Effector memory CD8-positive, alpha-beta T cell (primary cell): ENCODE data around the gene LMBR1.
"Not testable (repeated sequence)": the region's sequence is repeated elsewhere in the genome, so short reads cannot be mapped to it uniquely, and the experiment has no call there.

Source experiments
- ATAC-seq: fragments of 150-1000 bp; cut with Tn5 transposase; replicated peaks from 2 replicates; pipeline ENCODE4 v1.10.0; 2021; ENCODE audit warnings: mild to moderate bottlenecking, moderate library complexity
- DNase-seq, 3 experiments: peaks; one replicate each; pipeline ENCODE4 v3.0.0; 2021
- H3K27ac Mint-ChIP-seq, 2 donors: one replicate each; pipeline ENCODE4 v1.8.0; 2022; ENCODE audit warnings: mild to moderate bottlenecking in 2 of 2, mixed read lengths in 2 of 2, moderate library complexity in 2 of 2
- H3K27me3 Mint-ChIP-seq, 2 donors: one replicate each; pipeline ENCODE4 v1.8.0; 2022; ENCODE audit warnings: mixed read lengths in 2 of 2
- H3K36me3 Mint-ChIP-seq: one replicate; pipeline ENCODE4 v1.8.0; 2022; ENCODE audit warnings: mild to moderate bottlenecking, moderate library complexity, mixed read lengths; ENCODE audit not compliant: insufficient read depth
- H3K4me1 Mint-ChIP-seq, 2 donors: one replicate each; pipeline ENCODE4 v1.8.0; 2022; ENCODE audit warnings: low read depth in 2 of 2, mixed read lengths in 2 of 2
- H3K4me3 Mint-ChIP-seq, 2 donors: one replicate each; pipeline ENCODE4 v1.8.0; 2022; ENCODE audit warnings: mild to moderate bottlenecking in 2 of 2, mixed read lengths in 2 of 2, moderate library complexity in 2 of 2
- H3K9me3 Mint-ChIP-seq, 2 donors: one replicate each; pipeline ENCODE4 v1.8.0; 2022; ENCODE audit warnings: mixed read lengths in 2 of 2

The LMBR1 gene

GRCh38 chr7:156698512-156698911, 194.5 kb downstream of the LMBR1 start:
- H3K27me3 Mint-ChIP-seq, ATAC-seq, H3K36me3 Mint-ChIP-seq, H3K9me3 Mint-ChIP-seq, H3K4me1 Mint-ChIP-seq, H3K4me3 Mint-ChIP-seq, H3K27ac Mint-ChIP-seq, DNase-seq: not testable (repeated sequence)

- H3K9me3 Mint-ChIP-seq, H3K4me1 Mint-ChIP-seq, ATAC-seq, H3K4me3 Mint-ChIP-seq, DNase-seq, H3K27me3 Mint-ChIP-seq, H3K36me3 Mint-ChIP-seq, H3K27ac Mint-ChIP-seq: not testable (repeated sequence)
These were observed 195.7 kb downstream of the LMBR1 start for GRCh38 chr7:156697283-156697682.

GRCh38 chr7:156693627-156694026, 199.4 kb downstream of the LMBR1 start:
- Mint-ChIP-seq H3K27me3 (no peaks in the 10 kb centered on the region), H3K27ac (no peak overlapping the region), H3K36me3 (peaks cover 4% of the 10 kb centered on the region), H3K4me1 (peaks cover 0 to 4% of the 10 kb centered on the region in 2 donors), H3K4me3 (no peak overlapping the region), H3K9me3 (peaks cover 3 to 9% of the 10 kb centered on the region in 2 donors)
- ATAC-seq (no peak), DNase-seq (no peak)

- no peak overlapping the region for H3K27ac Mint-ChIP-seq
- ATAC-seq, result no peak
- H3K4me1 Mint-ChIP-seq, result peaks cover 0 to 4% of the 10 kb centered on the region in 2 donors
These were observed 200.1 kb downstream of the LMBR1 start for GRCh38 chr7:156692849-156693248.

GRCh38 chr7:156691764-156692163, 201.2 kb downstream of the LMBR1 start:
- Mint-ChIP-seq H3K27ac (no peak overlapping the region), H3K27me3 (no peaks in the 10 kb centered on the region), H3K4me3 (no peak overlapping the region), H3K9me3 (peaks cover under 1 to 9% of the 10 kb centered on the region in 2 donors), H3K4me1 (peaks cover 0 to 4% of the 10 kb centered on the region in 2 donors), H3K36me3 (peaks cover 4% of the 10 kb centered on the region)
- ATAC-seq (no peak), DNase-seq (no peak)

More at GRCh38 chr7:156692849-156693248, 200.1 kb downstream of the LMBR1 start:
- H3K4me3 Mint-ChIP-seq, result no peak overlapping the region
- peaks cover 4% of the 10 kb centered on the region for H3K36me3 Mint-ChIP-seq
- no peaks in the 10 kb centered on the region for H3K27me3 Mint-ChIP-seq
- no peak for DNase-seq
- H3K9me3 Mint-ChIP-seq, result peaks cover 3 to 9% of the 10 kb centered on the region in 2 donors

- DNase-seq (no peak), ATAC-seq (no peak)
- no peak overlapping the region for H3K27ac Mint-ChIP-seq
- H3K27me3 Mint-ChIP-seq, result no peaks in the 10 kb centered on the region
- peaks cover 25% of the 10 kb centered on the region for H3K36me3 Mint-ChIP-seq
- H3K9me3 Mint-ChIP-seq, result no peaks in the 10 kb centered on the region
- no peaks in the 10 kb centered on the region for H3K4me1 Mint-ChIP-seq
- no peak overlapping the region for H3K4me3 Mint-ChIP-seq
These were observed 208.3 kb downstream of the LMBR1 start for GRCh38 chr7:156684661-156685060.

- Mint-ChIP-seq H3K4me3 (no peak overlapping the region), H3K9me3 (no peaks in the 10 kb centered on the region), H3K4me1 (no peaks in the 10 kb centered on the region), H3K27me3 (no peaks in the 10 kb centered on the region), H3K36me3 (peaks cover 27% of the 10 kb centered on the region), H3K27ac (no peak overlapping the region)
- no peak for DNase-seq
- ATAC-seq, result no peak
These were observed 208.7 kb downstream of the LMBR1 start for GRCh38 chr7:156684251-156684650.

GRCh38 chr7:156682928-156683327, 210.1 kb downstream of the LMBR1 start:
- H3K4me3 Mint-ChIP-seq, result no peak overlapping the region
- H3K36me3 Mint-ChIP-seq, result peaks cover 36% of the 10 kb centered on the region
- H3K9me3 Mint-ChIP-seq, result no peaks in the 10 kb centered on the region
- no peak for ATAC-seq
- no peaks in the 10 kb centered on the region for H3K27me3 Mint-ChIP-seq
- no peak overlapping the region for H3K27ac Mint-ChIP-seq
- H3K4me1 Mint-ChIP-seq, result no peaks in the 10 kb centered on the region
- no peak for DNase-seq

GRCh38 chr7:156680281-156680680, 212.7 kb downstream of the LMBR1 start:
- ATAC-seq, result no peak
- no peak for DNase-seq
- no peak overlapping the region for H3K27ac Mint-ChIP-seq
- H3K27me3 Mint-ChIP-seq, result no peaks in the 10 kb centered on the region
- no peak overlapping the region for H3K4me3 Mint-ChIP-seq
- H3K9me3 Mint-ChIP-seq, result no peaks in the 10 kb centered on the region
- peaks cover 39% of the 10 kb centered on the region for H3K36me3 Mint-ChIP-seq
- no peaks in the 10 kb centered on the region for H3K4me1 Mint-ChIP-seq

- DNase-seq (no peak), ATAC-seq (no peak)
- Mint-ChIP-seq H3K27ac (no peak overlapping the region), H3K4me1 (no peaks in the 10 kb centered on the region), H3K4me3 (no peak overlapping the region), H3K27me3 (no peaks in the 10 kb centered on the region), H3K9me3 (no peaks in the 10 kb centered on the region), H3K36me3 (peaks cover 30% of the 10 kb centered on the region)
These were observed 215.5 kb downstream of the LMBR1 start for GRCh38 chr7:156677374-156678054.

- no peaks in the 10 kb centered on the region for H3K4me1 Mint-ChIP-seq
- no peak overlapping the region for H3K4me3 Mint-ChIP-seq
- H3K27ac Mint-ChIP-seq, result no peak overlapping the region
- H3K36me3 Mint-ChIP-seq, result peaks cover 24% of the 10 kb centered on the region
- no peaks in the 10 kb centered on the region for H3K27me3 Mint-ChIP-seq
- DNase-seq (no peak), ATAC-seq (no peak)
- H3K9me3 Mint-ChIP-seq, result no peaks in the 10 kb centered on the region
These were observed 216.7 kb downstream of the LMBR1 start for GRCh38 chr7:156676263-156676662.

- Mint-ChIP-seq H3K36me3 (peaks cover 21% of the 10 kb centered on the region), H3K27ac (no peak overlapping the region), H3K4me3 (no peak overlapping the region), H3K9me3 (no peaks in the 10 kb centered on the region), H3K27me3 (no peaks in the 10 kb centered on the region), H3K4me1 (no peaks in the 10 kb centered on the region)
- DNase-seq, result no peak
- ATAC-seq, result no peak
These were observed 217.3 kb downstream of the LMBR1 start for GRCh38 chr7:156675721-156676120.

GRCh38 chr7:156673902-156674301, 219.1 kb downstream of the LMBR1 start:
- ATAC-seq (no peak), DNase-seq (no peak)
- Mint-ChIP-seq H3K4me3 (no peak overlapping the region), H3K9me3 (no peaks in the 10 kb centered on the region), H3K4me1 (no peaks in the 10 kb centered on the region), H3K27me3 (no peaks in the 10 kb centered on the region), H3K36me3 (peaks cover 9% of the 10 kb centered on the region), H3K27ac (no peak overlapping the region)

- H3K36me3 Mint-ChIP-seq, result peaks cover 7% of the 10 kb centered on the region
- no peaks in the 10 kb centered on the region for H3K9me3 Mint-ChIP-seq
- H3K27me3 Mint-ChIP-seq, result no peaks in the 10 kb centered on the region
- H3K4me3 Mint-ChIP-seq, result no peak overlapping the region
- no peaks in the 10 kb centered on the region for H3K4me1 Mint-ChIP-seq
- DNase-seq (no peak), ATAC-seq (no peak)
- H3K27ac Mint-ChIP-seq, result no peak overlapping the region
These were observed 219.5 kb downstream of the LMBR1 start for GRCh38 chr7:156673454-156673853.
